K562 (cell line): ENCODE data around the gene ERAS. TPM values are rescaled to one million over a fixed set of nuclear protein-coding genes. Genes with fewer than 3 reads are reported as not detected.
A peak's percentile ranks its signal among the peaks of the same experiment; 100 is the strongest.

ENCODE experiments used
- ATAC-seq: fragments of 200-7000 bp; cut with Tn5 transposase; 3 replicates; pipeline ENCODE4 v1.9.1; 2020; ENCODE audit warnings: moderate library complexity
- BruUV-seq: library from RNA; stranded (reverse); fragments of 400-500 nt; replicated peaks from 2 replicates; lab custom pipeline; 2021; lab: Mats Ljungman, UMichigan
- CTCF ChIA-PET: fragments of 300-600 bp; formaldehyde crosslinking; extraction: SDS; loops from one replicate; lab custom pipeline; 2021; ENCODE audit warnings: low intra/inter-chr PET ratio; lab: Yijun Ruan, JAX
- POLR2A ChIA-PET: fragments of 300-600, 350-650 bp; sonication (Branson Sonifier 250); formaldehyde crosslinking; extraction: SDS; loops from one replicate; lab custom pipeline; 2021; ENCODE audit warnings: antibody characterized with exemption, inconsistent platforms; lab: Yijun Ruan, JAX
- DNase-seq, 4 experiments: peaks; one replicate each; pipeline versions ENCODE4 v3.0.0 to v3.0.0-alpha.2; 2011 to 2018; ENCODE audit warnings: low spot score in 3 of 4, mixed read lengths in 3 of 4; ENCODE audit errors: extremely low read depth in 1 of 4
- FAIRE-seq: peaks from 2 replicates; lab custom pipeline; 2011; peaks lifted over from hg19 to GRCh38; lab: Jason Lieb, UNC
- H2AFZ ChIP-seq: 2 replicates; pipeline ENCODE4 v1.6.0; 2011; ENCODE audit warnings: low read depth, low read length, control low read depth, inconsistent platforms
- H3K27ac ChIP-seq: fragments of 200-600 bp; 3 replicates; pipeline ENCODE4 v1.8.0; 2011; ENCODE audit warnings: low read depth, mild to moderate bottlenecking, control low read depth, inconsistent platforms, low read length, moderate library complexity, mixed read lengths; ENCODE audit errors: extremely low read depth
- H3K27me3 ChIP-seq, 2 experiments: fragments of 300-600 bp in 1 of 2; 2 replicates in 1 of 2; 3 replicates in 1 of 2; pipeline versions ENCODE4 v1.6.0 to v1.8.0; 2011; ENCODE audit warnings: inconsistent platforms in 2 of 2, low read length in 2 of 2, mild to moderate bottlenecking in 1 of 2, mixed read lengths in 1 of 2, moderate library complexity in 1 of 2; ENCODE audit not compliant: control insufficient read depth in 2 of 2, insufficient read depth in 2 of 2
- H3K36me3 ChIP-seq: fragments of 300-600 bp; 3 replicates; pipeline ENCODE4 v1.8.0; 2011; ENCODE audit warnings: mild to moderate bottlenecking, low read length, inconsistent platforms; ENCODE audit not compliant: control insufficient read depth, insufficient read depth
- H3K4me1 ChIP-seq, 2 experiments: fragments of 200-600 bp in 1 of 2; replicated peaks in 1 of 2; 2 replicates in 1 of 2; 3 replicates in 1 of 2; pipeline versions ENCODE4 v1.5.1 to v1.8.0; 2011; ENCODE audit warnings: inconsistent platforms in 2 of 2, low read length in 2 of 2, mild to moderate bottlenecking in 1 of 2, mixed read lengths in 1 of 2, moderate library complexity in 1 of 2; ENCODE audit not compliant: control insufficient read depth in 2 of 2, insufficient read depth in 2 of 2
- H3K4me2 ChIP-seq: 2 replicates; pipeline ENCODE4 v1.6.1; 2011; ENCODE audit warnings: low read length, control low read depth, inconsistent platforms, mixed read lengths; ENCODE audit not compliant: insufficient read depth
- H3K4me3 ChIP-seq: fragments of 200-600 bp; sonication (generic), shearing (Covaris generic); 2 replicates; pipeline ENCODE4 v1.5.1; 2016; ENCODE audit warnings: control low read depth, inconsistent platforms
- H3K79me2 ChIP-seq: fragments of 200-600 bp; 3 replicates; pipeline ENCODE4 v1.8.0; 2011; ENCODE audit warnings: low read length, inconsistent platforms; ENCODE audit not compliant: control insufficient read depth, insufficient read depth
- H3K9ac ChIP-seq, 2 experiments: 2 replicates each; pipeline versions ENCODE4 v1.6.0 to v1.6.1; 2011; ENCODE audit warnings: low read depth in 2 of 2, low read length in 2 of 2, control low read depth in 1 of 2, inconsistent platforms in 1 of 2, mild to moderate bottlenecking in 1 of 2, mixed read lengths in 1 of 2; ENCODE audit not compliant: insufficient read depth in 1 of 2
- H3K9me1 ChIP-seq: one replicate; pipeline ENCODE4 v1.6.0; 2011; ENCODE audit warnings: inconsistent platforms, mild to moderate bottlenecking, low read length, moderate library complexity; ENCODE audit not compliant: control insufficient read depth, insufficient read depth
- H3K9me3 ChIP-seq: replicated peaks from 2 replicates; pipeline ENCODE4 v1.5.1; 2011; ENCODE audit warnings: low read depth, low read length, inconsistent platforms; ENCODE audit not compliant: control insufficient read depth, insufficient read depth
- H4K20me1 ChIP-seq: replicated peaks from 2 replicates; pipeline ENCODE4 v1.6.1; 2011; ENCODE audit warnings: low read length, inconsistent platforms, mixed read lengths; ENCODE audit not compliant: control insufficient read depth, insufficient read depth
- ARID1B ChIP-seq: fragments of 450-650 bp; IDR thresholded peaks from 2 replicates; pipeline ENCODE4 v1.6.1; 2016; ENCODE audit warnings: antibody characterized with exemption, mild to moderate bottlenecking, inconsistent platforms
- BRD9 ChIP-seq: fragments of 450-650 bp; IDR thresholded peaks from 2 replicates; pipeline ENCODE4 v1.6.1; 2018; ENCODE audit warnings: low read depth; ENCODE audit not compliant: partially characterized antibody
- LARP7 ChIP-seq: fragments of 450-650 bp; IDR thresholded peaks from 2 replicates; pipeline ENCODE4 v1.6.1; 2016
- MAZ ChIP-seq, 2 experiments: fragments of 450-650 bp in 1 of 2; sonication (generic) in 1 of 2; formaldehyde crosslinking; IDR thresholded peaks in 1 of 2; conservative IDR thresholded peaks in 1 of 2; 2 replicates each; pipeline versions ENCODE4 v1.4.0 to v1.5.0; 2020; ENCODE audit warnings: mild to moderate bottlenecking in 1 of 2, missing genetic modification reagents in 1 of 2
- NFATC3 ChIP-seq: fragments of 450-650 bp; IDR thresholded peaks from 2 replicates; pipeline ENCODE4 v1.6.1; 2017; ENCODE audit warnings: mild to moderate bottlenecking
- PHB ChIP-seq: fragments of 250-450 bp; sonication (Bioruptor Pico); IDR thresholded peaks from 2 replicates; pipeline ENCODE4 v1.5.0; 2021
- PHB2 ChIP-seq: fragments of 450-650 bp; IDR thresholded peaks from 2 replicates; pipeline ENCODE4 v1.6.1; 2017; ENCODE audit warnings: low read depth
- SMAD4 ChIP-seq: fragments of 250-450 bp; sonication (Bioruptor Pico); conservative IDR thresholded peaks from 2 replicates; pipeline ENCODE4 v1.8.0; 2021; ENCODE audit warnings: inconsistent platforms, mild to moderate bottlenecking, moderate library complexity
- SPI1 ChIP-seq: IDR thresholded peaks from 2 replicates; pipeline ENCODE4 v1.6.1; 2011; ENCODE audit warnings: low read depth, low read length, control low read depth, borderline replicate concordance
- THAP12 ChIP-seq: fragments of 250-450 bp; sonication (Bioruptor Pico); IDR thresholded peaks from 2 replicates; pipeline ENCODE4 v1.9.0; 2021; ENCODE audit warnings: mild to moderate bottlenecking, inconsistent platforms
- VEZF1 ChIP-seq: fragments of 200-800 bp; sonication (Bioruptor generic); IDR thresholded peaks from 2 replicates; pipeline ENCODE4 v1.6.1; 2017; ENCODE audit warnings: missing genetic modification characterization, missing compliant biosample characterization
- ZNF609 ChIP-seq: sonication (generic); formaldehyde crosslinking; IDR thresholded peaks from 2 replicates; pipeline ENCODE4 v1.8.1; 2023; ENCODE audit warnings: missing genetic modification reagents, mild to moderate bottlenecking, borderline replicate concordance
- WGBS: fragments of 100-300 bp; shearing (Covaris generic); methylation state at CpG from one replicate; pipeline ENCODE4 v1.1.6; 2016; ENCODE audit warnings: low coverage, mixed read lengths; ENCODE audit not compliant: insufficient coverage; ENCODE audit errors: missing lambda C conversion rate; 5-methylcytosine and 5-hydroxymethylcytosine counted together
- in situ Hi-C: fragments of 300-500 bp; cut with MboI; formaldehyde crosslinking; loops from 4 replicates; pipeline ENCODE4 v1.15.0; 2018; ENCODE audit warnings: inconsistent platforms, mixed read lengths
- intact Hi-C: fragments of 100-400 bp; cut with micrococcal nuclease; formaldehyde crosslinking; loops from 2 replicates; pipeline ENCODE4 v1.14.2; 2022
- polyA plus RNA-seq, 8 experiments: library from polyadenylated mRNA; depleted of rRNA in 4 of 8; stranded (reverse) in 5 of 8; unstranded in 3 of 8; fragments of >200 nt; fragmentation: Nextera tagmentation in 2 of 8; fragmentation: Illumina TruSeq in 1 of 8; extraction: Ambion mirVana in 2 of 8; extraction: Trizol in 1 of 8; gene quantifications; 2 replicates each; pipeline versions ENCODE4 v1.2.1 to v1.2.3, GENCODE V29; 2011 to 2014; ENCODE audit warnings: inconsistent platforms in 1 of 8, missing spikeins in 1 of 8
- total RNA-seq, 7 experiments: library from RNA; depleted of rRNA in 6 of 7; stranded (reverse); fragments of >200 nt in 6 of 7; fragmentation: Illumina TruSeq in 2 of 7; extraction: Trizol in 2 of 7; gene quantifications; 2 replicates each; pipeline versions ENCODE4 v1.2.1 to v1.2.3, GENCODE V29; 2011 to 2021; ENCODE audit warnings: low replicate concordance in 1 of 7

ERAS gene
- total and polyA plus RNA-seq, 9 of the 15 experiments (the other 6 are each of a cell fraction or from before 2014, with no cell fraction given): 0.07 to 0.12 TPM; not detected in 7

GRCh38 chrX:48789366-48790220, 36.7 kb upstream of the ERAS start:
- Histone ChIP-seq H3K9me3 (no peaks in the 10 kb centered on the region), H3K79me2 (peaks cover 85% of the 10 kb centered on the region), H3K9me1 (no peaks in the 10 kb centered on the region), H4K20me1 (peaks cover 4% of the 10 kb centered on the region; the same call in 1 of the 2 replicates), H3K4me3 (peak overlapping the region; percentile 75), H3K27me3 (no peaks in the 10 kb centered on the region), H3K4me1 (peaks cover 51 to 65% of the 10 kb centered on the region in 2 experiments), H3K36me3 (peaks cover 63% of the 10 kb centered on the region), H3K27ac (peak overlapping the region; percentile 85), H3K4me2 (peak overlapping the region; percentile 93), H2AFZ (no peak overlapping the region), H3K9ac (peak overlapping the region; percentile 85 to 94)
- FAIRE-seq: peak; percentile 77
- CTCF ChIA-PET: interaction anchor here (0.7 kb wide), 1 partner anchor 128 kb away, joined by 4 read pairs; no protein-coding TSS in a partner anchor
- no TSS peak for BruUV-seq
- DNase-seq: peak in 2 of 4 experiments; percentile 50 to 75
- no peak for ATAC-seq
- 0% methylated on average over 4 of the region's 7 CpGs for WGBS
- intact Hi-C loops: loop anchor here (2.0 to 5.0 kb wide), 2 partner anchors 25 to 92 kb away; partner anchors contain the start of gene SUV39H1
- POLR2A ChIA-PET: interaction anchor here (0.6 kb wide), 1 partner anchor 52 kb away, joined by 3 read pairs; no protein-coding TSS in a partner anchor
- in situ Hi-C loops: no loop called here
- TF ChIP-seq PHB (CRISPR knock-in tag) (no peak), SMAD4 (CRISPR knock-in tag) (peak; percentile 77), VEZF1 (CRISPR knock-in tag) (peak; percentile 90), NFATC3 (no peak), BRD9 (no peak), THAP12 (CRISPR knock-in tag) (no peak), PHB2 (no peak), SPI1 (peak; percentile 89), ZNF609 (no peak), LARP7 (peak; percentile 28; the same call in 1 of the 2 replicates), ARID1B (0 out of 2 replicates have a peak, but pooled peaks have one; percentile 29), MAZ (CRISPR knock-in tag; conservative IDR thresholded peaks at IDR 0.05 in 1 of 2, IDR thresholded peaks at IDR 0.05 in 1 of 2) (peak in 1 of 2 experiments; percentile 47; a peak in 1 of 4 replicates)
